Measurements from ENCODE around the gene SLC9A6.

GRCh38 chrX:135951291-135951690 is 33.9 kb upstream of the SLC9A6 start:
- TF ChIP-seq POLR2A (IDR thresholded peaks at IDR 0.05), result no peak
- TF ChIP-seq CTCF (IDR thresholded peaks at IDR 0.05), result no peak
- TF ChIP-seq EP300 (IDR thresholded peaks at IDR 0.05), result no peak
